HG03139 (cell line): Measurements from ENCODE around the gene KIAA0040.
"Not testable (repeated sequence)": the region's sequence is repeated elsewhere in the genome, so short reads cannot be mapped to it uniquely, and the experiment has no call there.

Experiments
- ATAC-seq: cut with Tn5 transposase; IDR thresholded peaks from one replicate; pipeline ENCODE4 v1.9.1; 2021; ENCODE audit not compliant: unreplicated experiment

The KIAA0040 gene

DNA sequence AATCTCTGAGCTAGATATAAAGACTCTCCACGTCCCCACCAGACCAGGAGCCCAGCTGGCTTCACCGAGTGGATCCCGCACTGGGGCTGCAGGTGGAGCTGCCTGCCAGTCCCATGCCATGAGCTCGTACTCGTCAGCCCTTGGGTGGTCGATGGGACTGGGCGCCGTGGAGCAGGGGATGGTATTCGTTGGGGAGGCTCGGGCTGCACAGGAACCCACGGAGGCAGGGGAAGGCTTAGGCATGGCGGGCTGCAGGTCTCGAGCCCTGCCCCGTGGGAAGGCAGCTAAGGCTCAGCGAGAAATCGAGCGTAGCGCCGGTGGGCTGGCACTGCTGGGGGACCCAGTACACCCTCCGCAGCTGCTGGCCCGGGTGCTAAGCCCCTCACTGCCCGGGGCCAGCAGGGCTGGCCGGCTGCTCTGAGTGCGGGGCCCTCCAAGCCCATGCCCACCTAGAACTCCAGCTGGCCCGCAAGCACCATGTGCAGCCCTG, 84.2 kb downstream of the KIAA0040 start:
- ATAC-seq: not testable (repeated sequence)
